Ovary (tissue), 3 donors: Measurements from ENCODE around the gene PCDHGA11.

Experiments used
- CTCF ChIP-seq, 3 donors: fragments of 450-650 bp in 2 of 3; fragments of 200-600 bp in 1 of 3; IDR thresholded peaks; one replicate each; pipeline versions ENCODE4 v1.5.1 to v1.8.0; 2016 to 2022; ENCODE audit warnings: antibody characterized with exemption in 3 of 3, mild to moderate bottlenecking in 1 of 3
- EP300 ChIP-seq: sonication (generic); formaldehyde crosslinking; IDR thresholded peaks from one replicate; pipeline ENCODE4 v1.6.1; 2017; ENCODE audit warnings: antibody characterized with exemption
- POLR2A ChIP-seq: fragments of 450-650 bp; IDR thresholded peaks from one replicate; pipeline ENCODE4 v1.6.1; 2017; ENCODE audit warnings: antibody characterized with exemption, mild to moderate bottlenecking, moderate library complexity
- donor health status: DM: no; HTN: no; CAD: no.

- TF ChIP-seq CTCF (IDR thresholded peaks at IDR 0.05) (no peak), POLR2A (no peak), EP300 (no peak)
Observed at GRCh38 chr5:141382469-141383294, 38.2 kb upstream of the PCDHGA11 start, which contains the start of gene PCDHGA7.
